Natural killer cell (primary cell): ENCODE data around the gene DIP2A. TPM values are rescaled to one million over a fixed set of nuclear protein-coding genes. Genes with fewer than 3 reads are reported as not detected.

Source experiments
- ATAC-seq, 3 donors: fragments of 150-1000 bp in 2 of 3; fragments of 200-7000 bp in 1 of 3; cut with Tn5 transposase; 1 replicate in 1 of 3; 2 replicates in 2 of 3; pipeline ENCODE4 v1.10.0; 2021; ENCODE audit warnings: mild to moderate bottlenecking in 2 of 3, moderate library complexity in 2 of 3
- DNase-seq, 2 donors: peaks; one replicate each; pipeline versions ENCODE4 v3.0.0 to v3.0.0-alpha.2; 2013 to 2021; ENCODE audit warnings: mixed read lengths in 1 of 2
- H3K27ac ChIP-seq: one replicate; pipeline ENCODE4 v1.5.1; 2013; ENCODE audit warnings: mild to moderate bottlenecking, low read length
- H3K27me3 ChIP-seq: one replicate; pipeline ENCODE4 v1.6.1; 2013; ENCODE audit warnings: low read length; ENCODE audit not compliant: control insufficient read depth, insufficient read depth
- H3K36me3 ChIP-seq: one replicate; pipeline ENCODE4 v1.6.1; 2013; ENCODE audit warnings: low read length; ENCODE audit not compliant: control insufficient read depth, insufficient read depth
- H3K4me1 ChIP-seq: one replicate; pipeline ENCODE4 v1.6.1; 2013; ENCODE audit warnings: low read length; ENCODE audit not compliant: control insufficient read depth, insufficient read depth
- H3K4me3 ChIP-seq: one replicate; pipeline ENCODE4 v1.5.1; 2013; ENCODE audit warnings: low read length
- H3K9me3 ChIP-seq: one replicate; pipeline ENCODE4 v1.6.1; 2013; ENCODE audit warnings: low read length; ENCODE audit not compliant: control insufficient read depth, insufficient read depth
- H3K27ac Mint-ChIP-seq, 2 donors: one replicate each; pipeline ENCODE4 v1.8.0; 2022; ENCODE audit warnings: mild to moderate bottlenecking in 2 of 2, mixed read lengths in 2 of 2, moderate library complexity in 1 of 2
- H3K27me3 Mint-ChIP-seq, 2 donors: one replicate each; pipeline ENCODE4 v1.8.0; 2022; ENCODE audit warnings: low read depth in 2 of 2, mixed read lengths in 2 of 2
- H3K36me3 Mint-ChIP-seq: one replicate; pipeline ENCODE4 v1.8.0; 2022; ENCODE audit warnings: mixed read lengths
- H3K4me1 Mint-ChIP-seq, 2 donors: one replicate each; pipeline ENCODE4 v1.8.0; 2022; ENCODE audit warnings: mixed read lengths in 2 of 2
- H3K4me3 Mint-ChIP-seq: one replicate; pipeline ENCODE4 v1.8.0; 2022; ENCODE audit warnings: mild to moderate bottlenecking, moderate library complexity, mixed read lengths
- H3K9me3 Mint-ChIP-seq, 2 donors: one replicate each; pipeline ENCODE4 v1.8.0; 2022; ENCODE audit warnings: mixed read lengths in 2 of 2
- WGBS: methylation state at CpG from one replicate; pipeline ENCODE4 v1.1.7; 2013; ENCODE audit warnings: missing lambda C conversion rate; ENCODE audit not compliant: insufficient coverage; 5-methylcytosine and 5-hydroxymethylcytosine counted together
- intact Hi-C: fragments of 100-400 bp; cut with micrococcal nuclease; formaldehyde crosslinking; loops from one replicate; pipeline ENCODE4 v1.14.2; 2022
- total RNA-seq, 4 donors: library from RNA; stranded (reverse); fragments of 120-200 nt in 1 of 4; gene quantifications; one replicate each; pipeline versions ENCODE4 v1.2.3 to v1.2.4, GENCODE V29; 2013 to 2022
- TF ChIP-seq, protein P1 (sequence below): fragments of 200-600 bp; IDR thresholded peaks from one replicate; pipeline ENCODE4 v1.8.0; 2022; ENCODE audit warnings: antibody characterized with exemption

DIP2A gene
- total RNA-seq, 3 donors from 2014 or later (not counting 1 experiment from before 2014, with no cell fraction given): 166 to 308 (median 170) TPM

DNA sequence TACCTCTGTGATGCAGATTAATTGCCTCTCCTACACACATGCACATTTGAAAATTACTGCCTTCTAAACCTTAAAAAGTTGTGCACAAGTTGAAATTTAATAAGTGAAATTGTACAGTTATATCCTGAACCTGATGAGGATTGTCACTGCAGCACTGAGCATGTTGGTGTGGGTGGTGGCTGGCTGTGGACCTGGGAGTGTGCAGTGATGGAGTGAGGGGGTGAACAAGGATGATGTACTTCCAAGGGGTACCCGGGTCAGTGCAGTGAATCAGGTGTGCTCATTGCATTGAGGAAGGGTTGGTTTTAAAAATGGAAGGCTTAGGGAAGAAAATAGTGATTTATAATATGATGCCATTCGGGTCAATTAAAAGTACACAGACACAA is 24.1 kb downstream of the DIP2A start:
- no peaks in the 10 kb centered on the region for H3K9me3 ChIP-seq
- intact Hi-C loops: loop anchor here (2.0 to 5.0 kb wide), 2 partner anchors 54 to 58 kb away; no protein-coding TSS in a partner anchor
- no peaks in the 10 kb centered on the region for H3K27me3 ChIP-seq
- Mint-ChIP-seq H3K27ac (peak overlapping the region; percentile 71 to 90), H3K27me3 (no peaks in the 10 kb centered on the region), H3K4me1 (peaks cover 60 to 62% of the 10 kb centered on the region in 2 donors), H3K9me3 (no peaks in the 10 kb centered on the region), H3K36me3 (peaks cover 10% of the 10 kb centered on the region), H3K4me3 (peak overlapping the region; percentile 73)
- TF ChIP-seq, protein P1, sequence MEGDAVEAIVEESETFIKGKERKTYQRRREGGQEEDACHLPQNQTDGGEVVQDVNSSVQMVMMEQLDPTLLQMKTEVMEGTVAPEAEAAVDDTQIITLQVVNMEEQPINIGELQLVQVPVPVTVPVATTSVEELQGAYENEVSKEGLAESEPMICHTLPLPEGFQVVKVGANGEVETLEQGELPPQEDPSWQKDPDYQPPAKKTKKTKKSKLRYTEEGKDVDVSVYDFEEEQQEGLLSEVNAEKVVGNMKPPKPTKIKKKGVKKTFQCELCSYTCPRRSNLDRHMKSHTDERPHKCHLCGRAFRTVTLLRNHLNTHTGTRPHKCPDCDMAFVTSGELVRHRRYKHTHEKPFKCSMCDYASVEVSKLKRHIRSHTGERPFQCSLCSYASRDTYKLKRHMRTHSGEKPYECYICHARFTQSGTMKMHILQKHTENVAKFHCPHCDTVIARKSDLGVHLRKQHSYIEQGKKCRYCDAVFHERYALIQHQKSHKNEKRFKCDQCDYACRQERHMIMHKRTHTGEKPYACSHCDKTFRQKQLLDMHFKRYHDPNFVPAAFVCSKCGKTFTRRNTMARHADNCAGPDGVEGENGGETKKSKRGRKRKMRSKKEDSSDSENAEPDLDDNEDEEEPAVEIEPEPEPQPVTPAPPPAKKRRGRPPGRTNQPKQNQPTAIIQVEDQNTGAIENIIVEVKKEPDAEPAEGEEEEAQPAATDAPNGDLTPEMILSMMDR: no peak
- 78% methylated on average over 1 of the region's 2 CpGs for WGBS
- DNase-seq (no peak), ATAC-seq (no peak)
- H3K27ac ChIP-seq: no peak overlapping the region
- peaks cover 17% of the 10 kb centered on the region for H3K4me1 ChIP-seq
- no peak overlapping the region for H3K4me3 ChIP-seq
- H3K36me3 ChIP-seq: peaks cover 15% of the 10 kb centered on the region

DNA sequence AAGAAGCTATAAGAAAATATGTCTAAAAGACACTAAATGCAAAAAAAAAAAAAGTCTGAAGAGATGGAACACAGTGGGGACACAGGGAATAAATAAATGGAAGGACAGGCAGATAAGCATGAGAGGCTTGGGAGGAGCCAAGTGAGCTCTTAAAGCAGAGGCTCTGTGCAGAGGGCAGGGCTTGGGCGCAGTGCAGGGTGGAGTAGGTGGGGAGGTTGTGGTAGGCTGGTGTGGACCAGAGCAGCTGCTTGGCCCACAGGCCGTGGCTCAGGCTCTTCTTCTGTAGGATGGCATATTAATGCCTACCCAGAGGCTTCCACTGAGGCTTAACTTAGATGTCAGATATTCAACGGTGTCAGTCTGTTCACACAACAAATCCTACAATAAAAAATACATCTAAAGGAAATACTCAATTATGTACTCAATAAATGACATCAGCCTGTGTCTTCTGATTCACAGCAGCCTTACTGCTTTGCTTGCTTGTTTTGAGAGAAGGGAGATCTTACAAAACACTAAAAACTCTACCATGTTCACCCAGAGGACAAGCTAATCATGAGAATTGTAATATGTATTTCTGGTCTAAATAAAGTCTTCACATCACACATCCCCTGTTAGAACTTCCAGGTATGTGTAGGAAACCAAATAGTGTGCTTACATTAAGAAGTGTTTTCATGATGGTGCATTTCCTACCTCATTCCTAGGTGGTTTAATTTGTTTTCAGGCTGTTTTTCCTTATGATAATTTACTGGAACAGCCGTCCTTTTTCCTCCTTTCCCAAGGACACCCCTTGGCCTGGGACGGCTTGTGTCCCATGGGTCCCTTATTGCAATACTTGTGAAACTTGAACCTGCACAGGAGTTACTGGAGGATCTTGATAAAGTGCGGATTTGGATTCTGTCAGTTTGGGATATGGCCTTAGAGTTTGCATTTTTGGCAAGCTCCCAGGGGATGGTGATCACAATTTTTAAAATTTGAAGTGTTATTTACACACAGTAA is 24.9 kb downstream of the DIP2A start:
- Histone ChIP-seq H3K9me3 (no peaks in the 10 kb centered on the region), H3K27ac (peak overlapping the region; percentile 39), H3K4me3 (no peak overlapping the region), H3K4me1 (peaks cover 17% of the 10 kb centered on the region), H3K36me3 (peaks cover 17% of the 10 kb centered on the region), H3K27me3 (no peaks in the 10 kb centered on the region)
- H3K9me3 Mint-ChIP-seq: no peaks in the 10 kb centered on the region
- peak overlapping the region; percentile 71 to 90 for H3K27ac Mint-ChIP-seq
- H3K27me3 Mint-ChIP-seq: no peaks in the 10 kb centered on the region
- H3K36me3 Mint-ChIP-seq: peaks cover 10% of the 10 kb centered on the region
- DNase-seq (peak; percentile 33 to 49), ATAC-seq (peak; percentile 84 to 98 (median 91))
- TF ChIP-seq, protein P1: no peak
- H3K4me1 Mint-ChIP-seq: peaks cover 62 to 68% of the 10 kb centered on the region in 2 donors
- intact Hi-C loops: loop anchor here (2.0 to 5.0 kb wide), 2 partner anchors 54 to 59 kb away; no protein-coding TSS in a partner anchor
- H3K4me3 Mint-ChIP-seq: peak overlapping the region; percentile 73
- WGBS: 70% methylated on average over 6 of the region's 6 CpGs

DNA sequence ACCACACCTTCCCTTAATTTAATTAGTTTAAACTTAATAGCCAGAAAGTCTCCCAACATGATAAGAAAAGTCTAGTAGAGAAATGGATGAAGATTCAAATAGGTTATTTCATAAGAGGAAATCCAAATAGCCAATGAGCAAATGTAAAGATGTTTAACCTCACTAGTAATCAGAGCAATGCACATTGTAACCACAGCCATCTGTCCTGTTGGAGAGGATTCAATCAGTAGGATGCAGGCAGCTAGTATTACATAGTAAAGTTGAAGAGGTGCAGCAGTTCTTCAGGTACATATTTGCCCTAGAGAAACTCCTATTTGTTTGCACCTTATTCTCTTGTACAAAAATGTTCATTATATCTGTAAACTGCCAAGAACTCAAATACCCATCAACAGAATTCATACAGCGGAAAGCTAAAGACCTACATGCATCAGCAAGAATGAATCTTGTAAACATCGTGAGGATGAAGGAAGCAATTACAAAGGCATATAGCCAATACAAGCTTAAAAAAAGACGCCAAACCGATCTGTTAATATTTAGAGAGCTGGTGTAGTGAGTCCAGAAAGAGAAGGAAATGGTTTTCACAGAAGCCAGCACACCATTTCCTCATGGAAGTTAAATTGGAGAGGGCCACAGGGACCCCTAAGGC is 27.9 kb downstream of the DIP2A start:
- no peaks in the 10 kb centered on the region for H3K27me3 ChIP-seq
- H3K27ac Mint-ChIP-seq: peak overlapping the region; percentile 8 to 49
- DNase-seq (no peak), ATAC-seq (no peak)
- TF ChIP-seq, protein P1: no peak
- no peak overlapping the region for H3K4me3 Mint-ChIP-seq
- intact Hi-C loops: no loop called here
- peaks cover 17% of the 10 kb centered on the region for H3K4me1 ChIP-seq
- H3K36me3 Mint-ChIP-seq: peaks cover 10% of the 10 kb centered on the region
- H3K27me3 Mint-ChIP-seq: no peaks in the 10 kb centered on the region
- peaks cover 55 to 62% of the 10 kb centered on the region in 2 donors for H3K4me1 Mint-ChIP-seq
- no peaks in the 10 kb centered on the region for H3K9me3 Mint-ChIP-seq
- no peaks in the 10 kb centered on the region for H3K9me3 ChIP-seq
- 81% methylated on average over 4 of the region's 4 CpGs for WGBS
- no peak overlapping the region for H3K4me3 ChIP-seq
- peaks cover 25% of the 10 kb centered on the region for H3K36me3 ChIP-seq
- no peak overlapping the region for H3K27ac ChIP-seq
